ENCODE results near the gene CBX4. TPM values are rescaled to one million over a fixed set of nuclear protein-coding genes. Genes with fewer than 3 reads are reported as not detected.

Gene CBX4
- total and polyA plus RNA-seq, 2 of the 13 experiments (the other 11 are each of a cell fraction or from before 2014, with no cell fraction given): 25.8 to 50.8 TPM

DNA sequence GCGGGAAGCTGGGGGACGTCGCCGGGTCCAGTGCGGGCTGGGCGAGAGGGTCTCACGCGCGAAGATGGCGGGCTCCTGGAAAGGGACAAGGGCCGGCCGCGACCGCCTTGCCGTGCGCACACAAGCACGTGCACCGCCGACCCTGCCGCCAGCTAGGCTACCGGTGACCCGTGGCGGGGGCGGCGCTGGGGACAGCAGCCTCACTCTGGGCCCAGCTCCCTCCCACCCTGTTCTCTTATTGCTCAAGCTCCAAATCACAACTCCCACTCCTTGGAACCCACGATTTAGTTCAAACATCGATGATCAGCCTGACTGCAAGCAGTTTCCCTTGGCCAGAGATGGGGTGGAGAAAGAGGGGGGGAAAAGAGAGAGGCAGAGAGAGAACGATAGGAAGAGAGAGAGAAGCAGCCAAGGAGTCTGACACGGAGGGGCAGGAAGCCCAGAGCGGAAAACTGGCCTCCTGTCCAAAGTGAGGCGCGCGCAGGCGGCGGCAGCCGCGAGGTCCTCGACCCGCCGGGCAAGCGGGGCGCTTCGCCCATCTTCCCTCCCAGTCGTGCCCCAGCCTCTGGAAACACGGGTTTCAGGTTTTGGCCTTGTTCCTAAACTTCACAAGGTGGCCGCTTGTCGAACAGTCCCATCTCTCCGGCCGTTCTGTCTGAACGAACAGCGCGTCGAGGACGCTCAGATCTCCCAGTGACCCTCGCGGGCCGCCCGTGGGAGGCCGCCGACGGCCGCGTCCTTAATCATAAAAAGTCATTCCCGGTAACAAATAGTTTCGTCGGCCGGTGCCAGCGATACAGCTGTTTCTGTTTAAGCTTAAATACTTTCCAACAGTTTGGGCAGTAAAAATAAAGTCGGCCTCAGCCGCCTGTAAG lies 40.7 kb downstream of the CBX4 start (continued):
- TF ChIP-seq POLR2AphosphoS5 (IDR thresholded peaks at IDR 0.05; ENCODE audit: low read depth, low read length) (no peak), SMARCC2 (IDR thresholded peaks at IDR 0.05) (no peak), TCF12 (IDR thresholded peaks at IDR 0.05) (no peak), TCF12 (CRISPR knock-in tag; IDR thresholded peaks at IDR 0.05) (no peak), ATRX (CRISPR knock-in tag; IDR thresholded peaks at IDR 0.05; ENCODE audit: borderline replicate concordance) (no peak), ZNF263 (CRISPR knock-in tag; IDR thresholded peaks at IDR 0.05) (no peak), SYNCRIP (IDR thresholded peaks at IDR 0.05; ENCODE audit: insufficient read depth, low read depth, low read length) (no peak), TAF1 (CRISPR knock-in tag; IDR thresholded peaks at IDR 0.05) (no peak), ZNF678 (CRISPR knock-in tag; IDR thresholded peaks at IDR 0.05) (no peak), POLR2AphosphoS2 (IDR thresholded peaks at IDR 0.05; ENCODE audit: low read depth, low read length) (no peak), ZNF607 (CRISPR knock-in tag; IDR thresholded peaks at IDR 0.05; ENCODE audit: borderline replicate concordance) (peak; percentile 47; the same call in 1 of the 2 replicates), BRD4 (CRISPR knock-in tag; IDR thresholded peaks at IDR 0.05) (peak; percentile 84), ZNF781 (CRISPR knock-in tag; IDR thresholded peaks at IDR 0.05; ENCODE audit: borderline replicate concordance, not compliant biosample characterization) (no peak), ZNF569 (CRISPR knock-in tag; IDR thresholded peaks at IDR 0.05; ENCODE audit: borderline replicate concordance) (no peak), NR2F6 (IDR thresholded peaks at IDR 0.05) (no peak), NR2F6 (CRISPR knock-in tag; IDR thresholded peaks at IDR 0.05) (no peak), ZNF501 (CRISPR knock-in tag; IDR thresholded peaks at IDR 0.05) (no peak; the same call in 1 of the 2 replicates), MATR3 (CRISPR knock-in tag; IDR thresholded peaks at IDR 0.05) (no peak), NFIC (IDR thresholded peaks at IDR 0.05; ENCODE audit: low read length) (no peak), ZFYVE20 (CRISPR knock-in tag; IDR thresholded peaks at IDR 0.05; ENCODE audit: borderline replicate concordance, low read depth) (0 out of 2 replicates have a peak, but pooled peaks have one; percentile 48)
- TF ChIP-seq, protein P1, sequence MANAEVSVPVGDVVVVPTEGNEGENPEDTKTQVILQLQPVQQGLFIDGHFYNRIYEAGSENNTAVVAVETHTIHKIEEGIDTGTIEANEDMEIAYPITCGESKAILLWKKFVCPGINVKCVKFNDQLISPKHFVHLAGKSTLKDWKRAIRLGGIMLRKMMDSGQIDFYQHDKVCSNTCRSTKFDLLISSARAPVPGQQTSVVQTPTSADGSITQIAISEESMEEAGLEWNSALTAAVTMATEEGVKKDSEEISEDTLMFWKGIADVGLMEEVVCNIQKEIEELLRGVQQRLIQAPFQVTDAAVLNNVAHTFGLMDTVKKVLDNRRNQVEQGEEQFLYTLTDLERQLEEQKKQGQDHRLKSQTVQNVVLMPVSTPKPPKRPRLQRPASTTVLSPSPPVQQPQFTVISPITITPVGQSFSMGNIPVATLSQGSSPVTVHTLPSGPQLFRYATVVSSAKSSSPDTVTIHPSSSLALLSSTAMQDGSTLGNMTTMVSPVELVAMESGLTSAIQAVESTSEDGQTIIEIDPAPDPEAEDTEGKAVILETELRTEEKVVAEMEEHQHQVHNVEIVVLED (CRISPR knock-in tag; IDR thresholded peaks at IDR 0.05; ENCODE audit: borderline replicate concordance): no peak
- TF ChIP-seq, protein P2, sequence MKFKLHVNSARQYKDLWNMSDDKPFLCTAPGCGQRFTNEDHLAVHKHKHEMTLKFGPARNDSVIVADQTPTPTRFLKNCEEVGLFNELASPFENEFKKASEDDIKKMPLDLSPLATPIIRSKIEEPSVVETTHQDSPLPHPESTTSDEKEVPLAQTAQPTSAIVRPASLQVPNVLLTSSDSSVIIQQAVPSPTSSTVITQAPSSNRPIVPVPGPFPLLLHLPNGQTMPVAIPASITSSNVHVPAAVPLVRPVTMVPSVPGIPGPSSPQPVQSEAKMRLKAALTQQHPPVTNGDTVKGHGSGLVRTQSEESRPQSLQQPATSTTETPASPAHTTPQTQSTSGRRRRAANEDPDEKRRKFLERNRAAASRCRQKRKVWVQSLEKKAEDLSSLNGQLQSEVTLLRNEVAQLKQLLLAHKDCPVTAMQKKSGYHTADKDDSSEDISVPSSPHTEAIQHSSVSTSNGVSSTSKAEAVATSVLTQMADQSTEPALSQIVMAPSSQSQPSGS (CRISPR knock-in tag; IDR thresholded peaks at IDR 0.05): no peak
- TF ChIP-seq, protein P3, sequence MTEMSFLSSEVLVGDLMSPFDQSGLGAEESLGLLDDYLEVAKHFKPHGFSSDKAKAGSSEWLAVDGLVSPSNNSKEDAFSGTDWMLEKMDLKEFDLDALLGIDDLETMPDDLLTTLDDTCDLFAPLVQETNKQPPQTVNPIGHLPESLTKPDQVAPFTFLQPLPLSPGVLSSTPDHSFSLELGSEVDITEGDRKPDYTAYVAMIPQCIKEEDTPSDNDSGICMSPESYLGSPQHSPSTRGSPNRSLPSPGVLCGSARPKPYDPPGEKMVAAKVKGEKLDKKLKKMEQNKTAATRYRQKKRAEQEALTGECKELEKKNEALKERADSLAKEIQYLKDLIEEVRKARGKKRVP (CRISPR knock-in tag; IDR thresholded peaks at IDR 0.05): no peak
- TF ChIP-seq, protein P4, sequence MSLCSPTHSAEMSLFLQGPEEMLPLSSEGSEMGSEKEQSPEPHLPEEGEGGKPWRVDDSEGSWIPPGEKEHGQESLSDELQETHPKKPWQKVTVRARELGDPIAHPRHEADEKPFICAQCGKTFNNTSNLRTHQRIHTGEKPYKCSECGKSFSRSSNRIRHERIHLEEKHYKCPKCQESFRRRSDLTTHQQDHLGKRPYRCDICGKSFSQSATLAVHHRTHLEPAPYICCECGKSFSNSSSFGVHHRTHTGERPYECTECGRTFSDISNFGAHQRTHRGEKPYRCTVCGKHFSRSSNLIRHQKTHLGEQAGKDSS (CRISPR knock-in tag; IDR thresholded peaks at IDR 0.05; ENCODE audit: borderline replicate concordance, low read depth): 0 out of 2 replicates have a peak, but pooled peaks have one; percentile 16
- TF ChIP-seq, protein P5, sequence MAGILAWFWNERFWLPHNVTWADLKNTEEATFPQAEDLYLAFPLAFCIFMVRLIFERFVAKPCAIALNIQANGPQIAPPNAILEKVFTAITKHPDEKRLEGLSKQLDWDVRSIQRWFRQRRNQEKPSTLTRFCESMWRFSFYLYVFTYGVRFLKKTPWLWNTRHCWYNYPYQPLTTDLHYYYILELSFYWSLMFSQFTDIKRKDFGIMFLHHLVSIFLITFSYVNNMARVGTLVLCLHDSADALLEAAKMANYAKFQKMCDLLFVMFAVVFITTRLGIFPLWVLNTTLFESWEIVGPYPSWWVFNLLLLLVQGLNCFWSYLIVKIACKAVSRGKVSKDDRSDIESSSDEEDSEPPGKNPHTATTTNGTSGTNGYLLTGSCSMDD (CRISPR knock-in tag; IDR thresholded peaks at IDR 0.05): 0 out of 2 replicates have a peak, but pooled peaks have one; percentile 73
